Activated CD8-positive, alpha-beta T cell treated with anti-CD3 and anti-CD28 coated beads, Interleukin-2, amount 10 ng/mL, durations not matched to agents 7 days and 5 days (primary cell): ENCODE measurements around the gene MRFAP1. TPM values are rescaled to one million over a fixed set of nuclear protein-coding genes. Genes with fewer than 3 reads are reported as not detected.

Experiments
- ATAC-seq: fragments of 150-1000 bp; cut with Tn5 transposase; one replicate; pipeline ENCODE4 v1.10.0; 2021; ENCODE audit warnings: moderate library complexity
- CTCF ChIA-PET: fragments of 350-600 bp; sonication (Branson Sonifier 250); formaldehyde crosslinking; loops from one replicate; lab custom pipeline; 2021; ENCODE audit warnings: antibody characterized with exemption; lab: Charles Lee
- POLR2A ChIA-PET: fragments of 350-600 bp; sonication (Branson Sonifier 250); formaldehyde crosslinking; loops from one replicate; lab custom pipeline; 2021; ENCODE audit warnings: antibody characterized with exemption; lab: Charles Lee
- DNase-seq: peaks from one replicate; pipeline ENCODE4 v3.0.0-alpha.2; 2020
- H3K27ac Mint-ChIP-seq: one replicate; pipeline ENCODE4 v1.8.0; 2021; ENCODE audit warnings: mild to moderate bottlenecking, mixed read lengths
- H3K27me3 Mint-ChIP-seq: one replicate; pipeline ENCODE4 v1.8.0; 2021; ENCODE audit warnings: low read depth, mixed read lengths
- H3K36me3 Mint-ChIP-seq: one replicate; pipeline ENCODE4 v1.8.0; 2021; ENCODE audit warnings: low read depth, mixed read lengths
- H3K4me1 Mint-ChIP-seq: one replicate; pipeline ENCODE4 v1.8.0; 2021; ENCODE audit warnings: low read depth, mixed read lengths
- H3K4me3 Mint-ChIP-seq: one replicate; pipeline ENCODE4 v1.8.0; 2021; ENCODE audit warnings: mild to moderate bottlenecking, mixed read lengths
- H3K9me3 Mint-ChIP-seq: one replicate; pipeline ENCODE4 v1.8.0; 2022; ENCODE audit warnings: mixed read lengths; ENCODE audit not compliant: insufficient read depth
- total RNA-seq, 2 experiments: library from RNA; stranded (reverse); gene quantifications; one replicate each; pipeline ENCODE4 v1.2.3, GENCODE V29; 2021

MRFAP1 gene
- total RNA-seq, 2 experiments from 2014 or later = 105 TPM

- Mint-ChIP-seq H3K9me3 (no peaks in the 10 kb centered on the region), H3K27ac (peak overlapping the region; percentile 100), H3K36me3 (peaks cover 49% of the 10 kb centered on the region), H3K27me3 (no peaks in the 10 kb centered on the region), H3K4me3 (peak overlapping the region; percentile 94), H3K4me1 (peaks cover 45% of the 10 kb centered on the region)
- ChIA-PET CTCF (interaction anchor here (0.6 to 11.2 kb wide), 22 partner anchors 9 to 408 kb away, joined by 3 to 354 read pairs (median 4); partner anchors contain the start of genes BLOC1S4, MRFAP1, MRFAP1L1 and S100P), POLR2A (interaction anchor here (0.6 to 6.1 kb wide), 28 partner anchors 10 to 939 kb away, joined by 3 to 87 read pairs (median 4); partner anchors contain the start of genes BLOC1S4, GRPEL1, MAN2B2 and MRFAP1)
- ATAC-seq = peak; percentile 75
- peak; percentile 96 for DNase-seq
Measured at GRCh38 chr4:6673660-6674499, 33.4 kb downstream of the MRFAP1 start.

GRCh38 chr4:6674500-6675149 lies 34.1 kb downstream of the MRFAP1 start:
- H3K27ac Mint-ChIP-seq = peak overlapping the region; percentile 100
- no peaks in the 10 kb centered on the region for H3K9me3 Mint-ChIP-seq
- ChIA-PET CTCF (interaction anchor here (0.6 to 11.2 kb wide), 27 partner anchors 9 to 407 kb away, joined by 3 to 354 read pairs (median 4); partner anchors contain the start of genes BLOC1S4, MRFAP1, MRFAP1L1 and S100P), POLR2A (interaction anchor here (0.6 to 6.1 kb wide), 17 partner anchors 10 to 940 kb away, joined by 3 to 87 read pairs (median 8); partner anchors contain the start of genes BLOC1S4, GRPEL1, MRFAP1 and MRFAP1L1)
- peaks cover 54% of the 10 kb centered on the region for H3K36me3 Mint-ChIP-seq
- H3K4me3 Mint-ChIP-seq = peak overlapping the region; percentile 94
- peak; percentile 82 for DNase-seq
- peaks cover 49% of the 10 kb centered on the region for H3K4me1 Mint-ChIP-seq
- peak; percentile 50 for ATAC-seq
- H3K27me3 Mint-ChIP-seq = no peaks in the 10 kb centered on the region

DNA sequence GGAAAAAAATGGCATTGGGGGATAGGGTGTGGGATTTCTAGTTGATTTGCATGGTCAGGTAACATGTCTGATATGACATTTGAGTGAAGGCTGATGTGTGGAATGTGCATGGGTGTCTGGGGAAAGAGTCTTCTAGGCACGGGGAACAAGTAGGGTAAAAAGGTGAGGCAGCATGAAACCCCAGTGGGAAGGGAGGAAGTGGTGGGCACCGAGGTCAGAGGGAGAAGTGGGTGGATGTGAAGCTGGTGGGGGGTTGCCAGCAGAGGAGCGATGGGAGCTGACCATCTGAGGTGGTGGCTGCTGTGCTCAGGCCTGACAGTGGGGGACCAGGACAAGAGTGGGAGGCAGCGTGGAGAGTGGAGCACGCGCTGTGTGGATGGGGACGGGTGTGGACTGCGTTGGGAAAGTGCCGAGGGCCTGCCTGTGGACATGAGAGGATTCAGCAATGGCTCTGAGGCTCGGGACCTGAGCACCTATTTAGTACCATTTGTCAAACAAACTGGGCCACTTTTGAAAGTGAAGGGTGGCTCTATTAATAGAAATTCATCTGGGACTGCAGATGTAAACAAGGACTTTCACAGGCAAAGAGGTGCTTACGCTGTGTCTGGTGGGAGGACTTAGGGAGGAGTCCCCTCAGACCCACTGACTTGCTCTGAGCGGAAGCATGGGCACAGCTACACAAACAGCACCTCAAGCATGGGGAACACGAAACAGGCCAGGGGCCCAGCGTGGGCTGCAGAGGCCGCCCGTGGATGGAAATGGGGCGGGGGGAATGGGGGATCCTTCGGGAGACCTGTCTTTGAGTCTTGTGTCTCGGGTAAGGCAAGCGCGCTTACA lies 36.5 kb downstream of the MRFAP1 start:
- no peak for DNase-seq
- Mint-ChIP-seq H3K4me1 (peaks cover 65% of the 10 kb centered on the region), H3K27me3 (no peaks in the 10 kb centered on the region), H3K36me3 (peaks cover 78% of the 10 kb centered on the region), H3K4me3 (peak overlapping the region; percentile 94), H3K27ac (peak overlapping the region; percentile 100), H3K9me3 (no peaks in the 10 kb centered on the region)
- ATAC-seq = no peak
- ChIA-PET POLR2A (interaction anchor here (1.3 to 6.1 kb wide), 5 partner anchors 13 to 40 kb away, joined by 3 to 87 read pairs (median 65); partner anchors contain the start of genes BLOC1S4, MRFAP1L1 and S100P), CTCF (interaction anchor here (0.9 to 11.2 kb wide), 6 partner anchors 11 to 196 kb away, joined by 3 to 354 read pairs (median 60); partner anchors contain the start of genes BLOC1S4, MRFAP1, MRFAP1L1 and S100P)

GRCh38 chr4:6680372-6681034 lies 40.0 kb downstream of the MRFAP1 start:
- Mint-ChIP-seq H3K27ac (peak overlapping the region; percentile 18), H3K4me1 (peaks cover 65% of the 10 kb centered on the region), H3K9me3 (no peaks in the 10 kb centered on the region), H3K4me3 (no peak overlapping the region), H3K27me3 (no peaks in the 10 kb centered on the region), H3K36me3 (peaks cover 71% of the 10 kb centered on the region)
- ChIA-PET CTCF (interaction anchor here (0.7 to 2.4 kb wide), 7 partner anchors 10 to 32 kb away, joined by 3 to 16 read pairs (median 5); no protein-coding TSS in a partner anchor), POLR2A (interaction anchor here (1.1 to 1.9 kb wide), 2 partner anchors 16 to 40 kb away, joined by 3 to 7 read pairs; partner anchors contain the start of gene MRFAP1)
- DNase-seq = no peak
- ATAC-seq = no peak

GRCh38 chr4:6681191-6681590 lies 40.7 kb downstream of the MRFAP1 start:
- Mint-ChIP-seq H3K27ac (no peak overlapping the region), H3K4me1 (peaks cover 64% of the 10 kb centered on the region), H3K36me3 (peaks cover 68% of the 10 kb centered on the region), H3K27me3 (no peaks in the 10 kb centered on the region), H3K9me3 (no peaks in the 10 kb centered on the region), H3K4me3 (no peak overlapping the region)
- CTCF ChIA-PET = interaction anchor here (1.1 to 2.4 kb wide), 6 partner anchors 9 to 20 kb away, joined by 3 to 16 read pairs (median 5); no protein-coding TSS in a partner anchor
- POLR2A ChIA-PET = interaction anchor here (1.1 to 1.9 kb wide), 2 partner anchors 15 to 41 kb away, joined by 3 to 7 read pairs; partner anchors contain the start of gene MRFAP1
- ATAC-seq (no peak), DNase-seq (no peak)

DNA sequence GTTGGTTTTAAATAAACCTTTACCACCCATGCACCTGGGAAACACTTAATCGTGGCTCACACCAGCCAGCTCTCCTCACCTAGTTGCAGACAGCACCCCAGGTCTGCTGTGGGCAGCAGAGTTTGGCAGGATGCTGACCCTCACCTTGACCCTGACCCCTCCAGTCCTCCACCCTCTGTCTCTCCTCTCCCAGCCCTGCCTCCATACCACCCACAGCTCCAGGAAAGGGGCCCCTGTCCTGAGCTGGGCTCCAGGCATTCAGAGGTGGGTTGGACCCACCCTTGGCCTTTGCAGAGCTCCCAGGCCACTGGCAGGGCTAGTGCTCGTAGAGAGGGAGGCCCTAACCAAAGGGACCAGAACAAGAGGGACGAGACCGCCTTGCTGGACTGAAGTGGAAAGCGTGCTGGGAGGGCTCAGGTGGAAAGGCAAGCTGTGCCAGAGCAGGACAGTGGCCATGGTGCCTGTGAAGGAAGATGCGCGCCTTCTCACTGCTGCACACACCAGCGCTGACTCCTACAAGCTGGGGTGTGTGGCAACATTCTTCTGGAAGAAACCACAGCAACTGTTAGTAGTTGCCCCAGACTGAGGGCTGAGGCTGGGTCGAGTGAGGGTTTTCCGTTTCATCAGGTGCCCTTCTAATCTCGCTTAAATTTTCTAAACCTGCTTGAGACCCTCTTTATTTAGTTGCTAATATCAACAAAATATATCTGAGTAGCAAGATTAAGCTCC lies 42.5 kb downstream of the MRFAP1 start:
- ChIA-PET POLR2A (interaction anchor here (0.9 to 3.4 kb wide), 4 partner anchors 9 to 42 kb away, joined by 3 to 20 read pairs (median 4); partner anchors contain the start of gene MRFAP1), CTCF (interaction anchor here (0.8 to 2.1 kb wide), 5 partner anchors 8 to 190 kb away, joined by 3 to 13 read pairs (median 3); a partner anchor contains a TSS)
- no peaks in the 10 kb centered on the region for H3K27me3 Mint-ChIP-seq
- no peak for DNase-seq
- H3K27ac Mint-ChIP-seq = no peak overlapping the region
- no peaks in the 10 kb centered on the region for H3K9me3 Mint-ChIP-seq
- H3K36me3 Mint-ChIP-seq = peaks cover 69% of the 10 kb centered on the region
- no peak for ATAC-seq
- H3K4me1 Mint-ChIP-seq = peaks cover 65% of the 10 kb centered on the region
- no peak overlapping the region for H3K4me3 Mint-ChIP-seq

DNA sequence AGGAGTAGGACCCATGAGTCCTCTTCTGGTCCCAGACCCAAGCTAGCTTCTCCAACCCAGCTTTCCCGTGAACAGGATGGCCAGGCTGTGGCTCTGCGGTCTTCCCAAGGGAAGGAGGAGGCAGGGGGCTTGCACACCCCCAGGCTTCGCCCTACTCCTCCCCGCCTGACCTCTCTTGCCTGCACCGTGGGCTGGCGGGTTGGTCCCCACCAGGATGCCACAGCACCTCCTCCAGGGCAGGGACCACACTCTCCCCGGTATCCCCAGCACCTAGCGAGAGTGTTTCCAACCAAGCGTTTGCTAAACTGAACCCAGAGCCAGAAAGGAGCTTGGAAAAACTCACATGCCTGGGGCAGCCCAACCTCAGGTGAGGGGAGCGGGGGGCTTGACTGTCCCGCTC lies 44.2 kb downstream of the MRFAP1 start:
- POLR2A ChIA-PET = interaction anchor here (3.4 kb wide), 1 partner anchor 11 kb away, joined by 20 read pairs; a partner anchor contains a TSS
- H3K4me1 Mint-ChIP-seq = peaks cover 71% of the 10 kb centered on the region
- no peaks in the 10 kb centered on the region for H3K27me3 Mint-ChIP-seq
- no peak for ATAC-seq
- no peaks in the 10 kb centered on the region for H3K9me3 Mint-ChIP-seq
- DNase-seq = no peak
- peaks cover 69% of the 10 kb centered on the region for H3K36me3 Mint-ChIP-seq
- H3K4me3 Mint-ChIP-seq = no peak overlapping the region
- no peak overlapping the region for H3K27ac Mint-ChIP-seq
- CTCF ChIA-PET = interaction anchor here (1.0 to 1.4 kb wide), 2 partner anchors 25 to 32 kb away, joined by 3 to 4 read pairs; no protein-coding TSS in a partner anchor

DNA sequence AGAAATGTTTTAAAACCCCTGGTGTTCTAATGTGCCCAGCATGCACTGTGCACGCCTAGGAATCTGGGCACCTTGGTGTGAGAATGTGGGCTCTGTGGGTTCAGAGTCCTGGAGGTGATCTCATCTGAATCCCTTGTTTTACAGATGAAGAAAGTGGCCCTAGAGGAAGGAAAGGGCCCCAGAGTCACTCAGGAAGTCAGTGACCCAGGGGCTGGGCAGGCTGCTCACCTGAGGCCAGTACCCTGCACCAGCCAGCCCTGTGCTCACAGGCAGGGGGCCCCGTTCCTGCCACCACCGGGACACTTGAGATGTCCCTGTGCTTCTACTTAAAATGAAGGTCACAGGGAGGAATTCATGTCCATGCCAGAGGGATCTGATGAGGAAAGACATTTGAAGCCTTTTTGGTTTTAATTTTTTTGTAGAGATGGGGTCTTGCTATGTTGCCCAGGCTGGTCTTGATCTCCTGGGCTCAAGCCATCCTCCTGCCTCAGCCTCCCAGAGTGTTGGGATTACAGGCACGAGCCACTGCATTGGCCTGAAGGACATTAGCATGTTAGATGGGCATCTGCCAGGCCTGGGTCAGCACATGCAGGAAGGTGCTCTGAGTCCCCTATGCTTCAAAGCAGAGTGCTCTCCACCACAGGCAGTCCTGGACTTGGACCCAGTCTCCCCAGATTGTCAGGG lies 45.8 kb downstream of the MRFAP1 start:
- H3K36me3 Mint-ChIP-seq = peaks cover 58% of the 10 kb centered on the region
- no peaks in the 10 kb centered on the region for H3K27me3 Mint-ChIP-seq
- DNase-seq (no peak), ATAC-seq (no peak)
- peak overlapping the region; percentile 67 for H3K27ac Mint-ChIP-seq
- POLR2A ChIA-PET = interaction anchor here (1.2 to 3.4 kb wide), 2 partner anchors 11 to 12 kb away, joined by 8 to 20 read pairs; a partner anchor contains a TSS
- no peak overlapping the region for H3K4me3 Mint-ChIP-seq
- CTCF ChIA-PET = interaction anchor here (1.0 to 7.1 kb wide), 3 partner anchors 10 to 436 kb away, joined by 4 to 94 read pairs (median 4); no protein-coding TSS in a partner anchor
- H3K4me1 Mint-ChIP-seq = peaks cover 74% of the 10 kb centered on the region
- no peaks in the 10 kb centered on the region for H3K9me3 Mint-ChIP-seq
